GM12875 (cell line): ENCODE data around the gene EPB41L3.

Experiments
- H3K4me3 ChIP-seq: one replicate; pipeline ENCODE4 v1.5.1; 2011; ENCODE audit warnings: low read depth, low read length, control low read depth
- TF ChIP-seq, protein P1 (sequence below): IDR thresholded peaks from 2 replicates; pipeline ENCODE4 v1.5.1; 2011; ENCODE audit warnings: low read depth, mild to moderate bottlenecking, control low read depth, inconsistent platforms, low read length, moderate library complexity, borderline replicate concordance; ENCODE audit not compliant: insufficient read depth

Gene EPB41L3

DNA sequence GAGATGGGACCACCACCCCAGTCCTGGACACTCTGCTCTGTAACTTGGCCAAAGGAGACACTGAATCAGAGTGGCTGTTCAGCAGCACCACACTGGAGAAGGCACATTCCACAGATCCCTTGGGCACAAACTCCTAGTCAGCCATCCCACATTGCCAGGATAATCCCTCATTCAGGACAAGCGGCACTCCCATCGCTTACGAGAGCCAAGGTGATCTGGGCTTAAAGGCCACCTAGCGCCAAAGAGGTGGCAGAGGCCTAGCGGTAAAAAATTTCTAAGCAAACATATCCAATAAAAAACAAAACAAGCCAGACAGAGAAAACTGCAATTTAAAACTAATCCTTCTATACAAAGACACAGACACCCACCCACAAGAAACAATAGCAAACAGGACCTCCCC lies 62.2 kb downstream of the EPB41L3 start:
- TF ChIP-seq, protein P1, sequence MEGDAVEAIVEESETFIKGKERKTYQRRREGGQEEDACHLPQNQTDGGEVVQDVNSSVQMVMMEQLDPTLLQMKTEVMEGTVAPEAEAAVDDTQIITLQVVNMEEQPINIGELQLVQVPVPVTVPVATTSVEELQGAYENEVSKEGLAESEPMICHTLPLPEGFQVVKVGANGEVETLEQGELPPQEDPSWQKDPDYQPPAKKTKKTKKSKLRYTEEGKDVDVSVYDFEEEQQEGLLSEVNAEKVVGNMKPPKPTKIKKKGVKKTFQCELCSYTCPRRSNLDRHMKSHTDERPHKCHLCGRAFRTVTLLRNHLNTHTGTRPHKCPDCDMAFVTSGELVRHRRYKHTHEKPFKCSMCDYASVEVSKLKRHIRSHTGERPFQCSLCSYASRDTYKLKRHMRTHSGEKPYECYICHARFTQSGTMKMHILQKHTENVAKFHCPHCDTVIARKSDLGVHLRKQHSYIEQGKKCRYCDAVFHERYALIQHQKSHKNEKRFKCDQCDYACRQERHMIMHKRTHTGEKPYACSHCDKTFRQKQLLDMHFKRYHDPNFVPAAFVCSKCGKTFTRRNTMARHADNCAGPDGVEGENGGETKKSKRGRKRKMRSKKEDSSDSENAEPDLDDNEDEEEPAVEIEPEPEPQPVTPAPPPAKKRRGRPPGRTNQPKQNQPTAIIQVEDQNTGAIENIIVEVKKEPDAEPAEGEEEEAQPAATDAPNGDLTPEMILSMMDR = no peak
- H3K4me3 ChIP-seq = no peak overlapping the region

- TF ChIP-seq, protein P1 = no peak
Observed at GRCh38 chr18:5478261-5478660, 65.5 kb downstream of the EPB41L3 start.

DNA sequence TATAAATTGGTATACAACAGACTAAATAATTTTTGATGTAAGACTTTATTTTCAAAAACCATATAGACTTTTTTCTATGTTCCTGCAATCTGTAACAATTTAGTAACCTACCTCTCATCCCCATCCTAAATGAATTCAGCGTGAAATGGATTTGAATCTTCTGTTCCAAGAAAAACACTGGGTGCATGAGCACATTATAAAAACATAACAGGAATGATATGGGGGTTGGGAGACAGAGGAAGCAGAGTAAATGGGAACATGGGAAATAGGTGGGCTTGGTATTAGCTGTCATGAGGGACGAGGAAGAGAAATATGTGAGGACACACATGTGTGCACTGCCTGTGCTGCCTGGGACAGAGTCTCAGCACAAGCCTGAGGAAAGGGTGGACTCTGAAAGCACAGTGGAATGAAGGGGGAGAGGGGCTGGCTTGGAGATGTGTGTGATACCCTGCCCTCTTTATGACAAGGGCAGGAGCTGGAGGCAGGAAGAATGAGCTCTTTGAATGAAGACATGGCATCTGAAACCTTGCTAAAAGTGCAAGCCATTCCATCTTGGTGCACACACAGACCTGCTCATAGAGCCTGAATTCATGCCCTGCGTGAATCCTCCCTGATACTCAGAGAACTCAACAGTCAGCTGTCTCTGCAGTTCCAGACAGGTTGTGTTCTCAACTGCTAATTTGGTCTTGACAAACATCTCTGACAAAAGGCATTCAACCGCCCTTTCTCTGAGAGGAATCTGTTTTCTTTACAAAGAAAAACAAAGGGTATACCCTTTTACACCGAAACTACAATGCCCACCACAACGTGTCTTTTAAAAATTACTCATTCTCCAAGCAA lies 66.6 kb downstream of the EPB41L3 start:
- TF ChIP-seq, protein P1 = no peak

More at GRCh38 chr18:5478261-5478660, 65.5 kb downstream of the EPB41L3 start:
- no peak overlapping the region for H3K4me3 ChIP-seq

GRCh38 chr18:5475267-5475666 lies 68.5 kb downstream of the EPB41L3 start:
- no peak overlapping the region for H3K4me3 ChIP-seq
- TF ChIP-seq, protein P1 = no peak

More for the DNA sequence above, 66.6 kb downstream of the EPB41L3 start:
- H3K4me3 ChIP-seq = no peak overlapping the region

- TF ChIP-seq, protein P1 = no peak
- H3K4me3 ChIP-seq = no peak overlapping the region
Observed at GRCh38 chr18:5469340-5469739, 74.5 kb downstream of the EPB41L3 start.

DNA sequence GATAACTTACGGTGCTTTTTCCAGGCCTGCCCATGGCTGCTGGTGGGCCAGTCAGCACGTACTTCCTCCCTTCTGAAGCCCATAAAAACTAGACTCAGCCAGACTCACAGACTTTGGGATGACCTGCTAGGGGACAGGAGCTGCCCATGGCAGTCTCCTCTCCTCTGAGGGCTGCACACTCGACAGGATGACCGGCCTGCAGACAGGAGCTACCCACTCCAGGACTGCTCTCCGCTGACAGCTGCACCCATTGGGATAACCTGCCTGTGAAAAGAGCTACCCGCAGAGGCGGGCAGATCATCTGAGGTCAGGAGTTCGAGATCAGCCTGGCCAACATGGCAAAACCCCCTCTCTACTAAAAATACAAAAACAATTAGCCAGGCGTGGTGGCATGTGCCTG lies 75.4 kb downstream of the EPB41L3 start:
- H3K4me3 ChIP-seq = no peak overlapping the region
- TF ChIP-seq, protein P1 = no peak

- TF ChIP-seq, protein P1 = no peak
- no peak overlapping the region for H3K4me3 ChIP-seq
Observed at GRCh38 chr18:5467671-5468070, 76.1 kb downstream of the EPB41L3 start.
